ENCODE data around the gene PIK3CB.

Gene PIK3CB

GRCh38 chr3:138769616-138770015 lies 65.1 kb downstream of the PIK3CB start:
- no peak for DNase-seq (ENCODE audit: low read depth)
- TF ChIP-seq, protein P1, sequence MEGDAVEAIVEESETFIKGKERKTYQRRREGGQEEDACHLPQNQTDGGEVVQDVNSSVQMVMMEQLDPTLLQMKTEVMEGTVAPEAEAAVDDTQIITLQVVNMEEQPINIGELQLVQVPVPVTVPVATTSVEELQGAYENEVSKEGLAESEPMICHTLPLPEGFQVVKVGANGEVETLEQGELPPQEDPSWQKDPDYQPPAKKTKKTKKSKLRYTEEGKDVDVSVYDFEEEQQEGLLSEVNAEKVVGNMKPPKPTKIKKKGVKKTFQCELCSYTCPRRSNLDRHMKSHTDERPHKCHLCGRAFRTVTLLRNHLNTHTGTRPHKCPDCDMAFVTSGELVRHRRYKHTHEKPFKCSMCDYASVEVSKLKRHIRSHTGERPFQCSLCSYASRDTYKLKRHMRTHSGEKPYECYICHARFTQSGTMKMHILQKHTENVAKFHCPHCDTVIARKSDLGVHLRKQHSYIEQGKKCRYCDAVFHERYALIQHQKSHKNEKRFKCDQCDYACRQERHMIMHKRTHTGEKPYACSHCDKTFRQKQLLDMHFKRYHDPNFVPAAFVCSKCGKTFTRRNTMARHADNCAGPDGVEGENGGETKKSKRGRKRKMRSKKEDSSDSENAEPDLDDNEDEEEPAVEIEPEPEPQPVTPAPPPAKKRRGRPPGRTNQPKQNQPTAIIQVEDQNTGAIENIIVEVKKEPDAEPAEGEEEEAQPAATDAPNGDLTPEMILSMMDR (IDR thresholded peaks at IDR 0.05; ENCODE audit: low read depth, low read length, missing control alignments), result no peak
- H3K4me3 ChIP-seq (ENCODE audit: low read depth, low read length), result no peak overlapping the region

GRCh38 chr3:138768946-138769345 lies 65.8 kb downstream of the PIK3CB start:
- TF ChIP-seq, protein P1 (IDR thresholded peaks at IDR 0.05; ENCODE audit: low read depth, low read length, missing control alignments), result no peak
- H3K4me3 ChIP-seq (ENCODE audit: low read depth, low read length), result no peak overlapping the region
- DNase-seq (ENCODE audit: low read depth), result no peak

- no peak for DNase-seq (ENCODE audit: low read depth)
- TF ChIP-seq, protein P1 (IDR thresholded peaks at IDR 0.05; ENCODE audit: low read depth, low read length, missing control alignments), result no peak
- H3K4me3 ChIP-seq (ENCODE audit: low read depth, low read length), result no peak overlapping the region
Measured at GRCh38 chr3:138768125-138768524, 66.6 kb downstream of the PIK3CB start.

DNA sequence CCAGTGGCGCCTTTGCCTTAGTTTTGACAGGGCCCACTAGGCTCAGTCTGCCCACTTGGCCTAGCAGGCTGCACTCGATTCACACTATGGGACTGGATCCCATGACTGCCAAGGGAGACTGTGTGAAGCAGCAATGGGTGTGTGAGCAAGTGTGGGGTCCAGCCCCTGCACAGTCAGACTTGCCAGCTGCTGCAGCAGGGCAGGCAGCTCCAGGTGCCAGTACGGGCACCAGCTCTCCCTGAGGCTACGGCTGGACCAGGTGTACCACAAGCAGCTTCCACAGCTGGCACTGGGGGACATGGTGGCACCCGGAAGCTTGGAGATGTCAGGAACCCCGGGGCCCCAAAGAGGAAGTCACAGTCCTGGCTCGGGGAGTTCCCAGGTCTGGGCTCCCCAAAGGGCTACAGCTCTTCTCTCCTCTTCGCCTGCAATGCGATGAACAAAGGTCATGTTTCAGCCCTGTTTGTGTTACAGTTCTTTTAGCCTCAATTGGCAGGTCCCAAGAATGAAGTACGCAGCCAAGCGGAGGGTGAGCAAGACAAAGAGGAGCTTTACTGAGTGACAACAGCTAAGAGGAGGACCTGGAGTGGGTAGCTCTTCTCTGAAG lies 67.1 kb downstream of the PIK3CB start:
- no peak overlapping the region for H3K4me3 ChIP-seq (ENCODE audit: low read depth, low read length)
- TF ChIP-seq, protein P1 (IDR thresholded peaks at IDR 0.05; ENCODE audit: low read depth, low read length, missing control alignments), result no peak
- no peak for DNase-seq (ENCODE audit: low read depth)

DNA sequence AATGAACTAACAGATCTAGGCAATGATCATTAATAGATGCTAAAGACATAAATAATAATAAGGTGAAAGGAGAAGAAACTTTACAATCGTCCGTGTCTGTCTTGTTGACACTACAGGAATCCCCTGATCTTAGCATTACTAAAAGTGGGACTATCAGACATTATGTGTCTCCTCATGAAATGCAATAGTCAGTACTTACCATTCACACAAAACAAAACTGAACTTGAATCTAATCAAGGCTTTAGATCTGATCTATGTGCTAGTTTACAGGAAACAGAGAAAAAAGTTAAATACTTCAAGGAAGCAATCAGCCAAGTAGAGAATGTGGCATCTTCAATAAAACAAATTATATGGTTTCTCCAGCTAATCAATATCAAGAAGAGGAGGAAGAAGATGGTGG lies 73.7 kb downstream of the PIK3CB start:
- no peak overlapping the region for H3K4me3 ChIP-seq (ENCODE audit: low read depth, low read length)
- TF ChIP-seq, protein P1 (IDR thresholded peaks at IDR 0.05; ENCODE audit: low read depth, low read length, missing control alignments), result no peak
- DNase-seq (ENCODE audit: low read depth), result no peak

DNA sequence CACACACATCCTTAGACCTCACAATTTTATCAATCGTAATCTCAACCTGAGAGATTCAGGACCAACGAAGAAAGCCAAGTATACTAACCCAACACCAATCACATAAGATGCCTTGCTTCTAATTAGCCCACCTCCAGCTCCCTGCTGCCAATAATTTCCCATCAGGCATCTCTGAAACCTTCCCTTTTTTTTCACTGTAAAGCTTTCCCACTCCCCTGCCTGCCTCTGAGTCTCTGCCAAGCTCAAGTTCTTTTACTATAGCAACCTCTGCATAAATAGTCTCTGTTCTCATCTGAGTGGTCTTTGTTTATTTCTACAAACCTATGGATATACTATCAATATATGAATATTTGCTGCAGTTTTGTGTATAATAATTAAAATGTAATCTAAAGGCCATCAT lies 86.5 kb downstream of the PIK3CB start:
- H3K4me3 ChIP-seq (ENCODE audit: low read depth, low read length), result no peak overlapping the region
- TF ChIP-seq, protein P1 (IDR thresholded peaks at IDR 0.05; ENCODE audit: low read depth, low read length, missing control alignments), result no peak
- no peak for DNase-seq (ENCODE audit: low read depth)

- DNase-seq (ENCODE audit: low read depth), result no peak
- TF ChIP-seq, protein P1 (IDR thresholded peaks at IDR 0.05; ENCODE audit: low read depth, low read length, missing control alignments), result no peak
- no peak overlapping the region for H3K4me3 ChIP-seq (ENCODE audit: low read depth, low read length)
Measured at GRCh38 chr3:138747225-138747624, 87.5 kb downstream of the PIK3CB start.
